ENCODE results near the gene TMEM248. TPM values are rescaled to one million over a fixed set of nuclear protein-coding genes. Genes with fewer than 3 reads are reported as not detected.
"Not testable (repeated sequence)": the region's sequence is repeated elsewhere in the genome, so short reads cannot be mapped to it uniquely, and the experiment has no call there.

TMEM248 gene
- total RNA-seq, 4 donors from 2014 or later: 55.6 to 83.9 (median 78.2) TPM

GRCh38 chr7:66974986-66975590 is 54.1 kb downstream of the TMEM248 start:
- no peak overlapping the region for H3K4me3 ChIP-seq (ENCODE audit: low read depth, poor library complexity, severe bottlenecking)
- intact Hi-C loops (cut with DNase I; ENCODE audit: low total_unique reads): no loop called here
- TF ChIP-seq CTCF (IDR thresholded peaks at IDR 0.05) (no peak), POLR2A (IDR thresholded peaks at IDR 0.05) (no peak)
- DNase-seq (ENCODE audit: low spot score in 2 of 2): no peak
- 74 to 80% methylated on average over 15 of the region's 15 CpGs for WGBS, 2 donors

- H3K4me3 ChIP-seq (ENCODE audit: low read depth, poor library complexity, severe bottlenecking); intact Hi-C loops (cut with DNase I; ENCODE audit: low total_unique reads); DNase-seq (ENCODE audit: low spot score in 2 of 2): not testable (repeated sequence)
- 77 to 91% methylated on average over 4 to 5 of the region's 5 CpGs for WGBS, 2 donors
Observed at GRCh38 chr7:66978312-66978711, 57.3 kb downstream of the TMEM248 start.

GRCh38 chr7:66979013-66979412 is 58.0 kb downstream of the TMEM248 start:
- H3K4me3 ChIP-seq (ENCODE audit: low read depth, poor library complexity, severe bottlenecking); intact Hi-C loops (cut with DNase I; ENCODE audit: low total_unique reads); DNase-seq (ENCODE audit: low spot score in 2 of 2): not testable (repeated sequence)
- WGBS, 2 donors: 87 to 96% methylated on average over 2 of the region's 2 CpGs

- intact Hi-C loops (cut with DNase I; ENCODE audit: low total_unique reads); DNase-seq (ENCODE audit: low spot score in 2 of 2); H3K4me3 ChIP-seq (ENCODE audit: low read depth, poor library complexity, severe bottlenecking): not testable (repeated sequence)
- WGBS, 2 donors: 91 to 100% methylated on average over 1 of the region's 1 CpG
Observed at GRCh38 chr7:66980336-66980735, 59.3 kb downstream of the TMEM248 start.

GRCh38 chr7:66989552-66989951 is 68.5 kb downstream of the TMEM248 start:
- DNase-seq (ENCODE audit: low spot score in 2 of 2); H3K4me3 ChIP-seq (ENCODE audit: low read depth, poor library complexity, severe bottlenecking); intact Hi-C loops (cut with DNase I; ENCODE audit: low total_unique reads): not testable (repeated sequence)
- WGBS, 2 donors: 96 to 97% methylated on average over 1 of the region's 3 CpGs

GRCh38 chr7:66994051-66994450 is 73.0 kb downstream of the TMEM248 start:
- H3K4me3 ChIP-seq (ENCODE audit: low read depth, poor library complexity, severe bottlenecking); intact Hi-C loops (cut with DNase I; ENCODE audit: low total_unique reads); DNase-seq (ENCODE audit: low spot score in 2 of 2): not testable (repeated sequence)
- 53 to 57% methylated on average over 5 of the region's 5 CpGs for WGBS, 2 donors

GRCh38 chr7:66994691-66995049 is 73.6 kb downstream of the TMEM248 start:
- WGBS, 2 donors: 0 to 1% methylated on average over 9 of the region's 9 CpGs
- DNase-seq (ENCODE audit: low spot score in 2 of 2): peak; percentile 60 to 89
- intact Hi-C loops (cut with DNase I; ENCODE audit: low total_unique reads): not testable (repeated sequence)

GRCh38 chr7:66995050-66995776 is 74.2 kb downstream of the TMEM248 start, which contains the start of gene SBDS:
Gene SBDS (minus strand): TSS chr7:66995586. CDS start chr7:66995417, 169 bp downstream.
- H3K4me3 ChIP-seq (ENCODE audit: low read depth, poor library complexity, severe bottlenecking): peak within 1 kb of the TSS; percentile 79
- peak in 1 of 2 donors; percentile 78 for TF ChIP-seq POLR2A (IDR thresholded peaks at IDR 0.05)
- intact Hi-C loops (cut with DNase I; ENCODE audit: low total_unique reads): not testable (repeated sequence)
- DNase-seq (ENCODE audit: low spot score in 2 of 2): peak; percentile 97 to 98
- 0 to 1% methylated on average over 23 to 46 of the region's 59 CpGs for WGBS, 2 donors

More at GRCh38 chr7:66994691-66995049, 73.6 kb downstream of the TMEM248 start:
- peak overlapping the region; percentile 79 for H3K4me3 ChIP-seq (ENCODE audit: low read depth, poor library complexity, severe bottlenecking)

GRCh38 chr7:66996444-66997191 is 75.6 kb downstream of the TMEM248 start, which contains the start of gene TYW1:
Gene TYW1 (plus strand): TSS chr7:66996833. CDS start chr7:66996979, 146 bp downstream.
- DNase-seq (ENCODE audit: low spot score in 2 of 2): peak; percentile 99 to 100
- 0 to 1% methylated on average over 35 to 43 of the region's 44 CpGs for WGBS, 2 donors
- intact Hi-C loops (cut with DNase I; ENCODE audit: low total_unique reads): not testable (repeated sequence)
- H3K4me3 ChIP-seq (ENCODE audit: low read depth, poor library complexity, severe bottlenecking): peak within 1 kb of the TSS; percentile 68

GRCh38 chr7:67000601-67001258 is 79.7 kb downstream of the TMEM248 start:
- intact Hi-C loops (cut with DNase I; ENCODE audit: low total_unique reads); H3K4me3 ChIP-seq (ENCODE audit: low read depth, poor library complexity, severe bottlenecking): not testable (repeated sequence)
- WGBS, 2 donors: 32 to 33% methylated on average over 5 of the region's 5 CpGs
- DNase-seq (ENCODE audit: low spot score in 2 of 2): peak in 1 of 2 donors; percentile 23

GRCh38 chr7:67004145-67004544 is 83.1 kb downstream of the TMEM248 start:
- intact Hi-C loops (cut with DNase I; ENCODE audit: low total_unique reads); H3K4me3 ChIP-seq (ENCODE audit: low read depth, poor library complexity, severe bottlenecking): not testable (repeated sequence)
- 76 to 90% methylated on average over 2 of the region's 2 CpGs for WGBS, 2 donors
- peak in 1 of 2 donors; percentile 3 for DNase-seq (ENCODE audit: low spot score in 2 of 2)

All from lower leg skin (tissue), 4 donors.